ENCODE measurements around the gene PBXIP1. TPM values are rescaled to one million over a fixed set of nuclear protein-coding genes. Genes with fewer than 3 reads are reported as not detected.

Gene PBXIP1
- total RNA-seq, 4 donors from 2014 or later, result 205 to 371 (median 283) TPM

DNA sequence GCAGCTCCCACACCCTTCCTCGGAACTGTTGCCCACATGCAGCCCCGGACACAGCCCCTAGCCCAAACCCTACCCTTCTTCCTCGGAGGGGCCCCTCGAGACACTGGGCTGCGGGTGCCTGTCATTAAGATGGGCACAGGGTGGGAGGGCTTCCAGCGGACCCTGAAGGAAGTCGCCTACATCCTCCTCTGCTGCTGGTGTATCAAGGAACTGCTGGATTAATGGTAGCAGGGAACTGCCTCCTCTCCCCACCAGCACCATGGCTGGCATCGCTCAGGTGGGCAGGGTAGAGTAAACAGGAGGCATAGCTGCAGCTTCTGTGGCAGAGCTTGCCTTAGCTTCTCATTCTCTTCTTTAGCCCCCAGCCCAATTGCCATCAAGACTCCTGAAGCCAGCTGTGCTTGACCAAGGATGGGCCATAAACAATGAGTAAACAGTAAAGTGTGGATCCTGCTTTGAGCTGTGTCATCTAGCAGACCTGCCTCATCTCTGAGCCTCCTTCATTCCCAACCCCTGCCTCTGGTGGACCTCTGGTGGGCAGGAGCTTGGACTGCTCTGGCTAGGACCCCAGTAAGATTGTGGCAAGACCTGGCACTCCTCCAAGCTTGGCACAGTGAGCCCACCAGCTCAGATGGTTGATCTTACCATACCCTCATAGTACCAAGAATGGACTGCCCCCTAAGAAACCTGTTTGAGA is 37.8 kb upstream of the PBXIP1 start, which contains the start of gene LENEP:
Gene LENEP, plus strand, starts transcription at position 15 of the 697 bp plus-strand sequence. Its CDS starts 22 bp downstream, at position 37.
- Histone ChIP-seq H3K36me3 (peaks cover 0 to 44% of the 10 kb centered on the region in 2 donors), H3K9me3 (no peaks in the 10 kb centered on the region), H3K27me3 (no peaks in the 10 kb centered on the region), H3K4me3 (no peak within 1 kb of the TSS), H3K4me1 (peaks cover 0 to 28% (median under 1%) of the 10 kb centered on the region in 3 donors), H3K27ac (no peak within 1 kb of the TSS)
- WGBS, 2 donors (ENCODE audit: low coverage in 1 of 2), result no CpG with 5 or more reads among the region's 8 CpGs
- ATAC-seq, result no peak
- TF ChIP-seq EP300 (IDR thresholded peaks at IDR 0.05), result no peak

DNA sequence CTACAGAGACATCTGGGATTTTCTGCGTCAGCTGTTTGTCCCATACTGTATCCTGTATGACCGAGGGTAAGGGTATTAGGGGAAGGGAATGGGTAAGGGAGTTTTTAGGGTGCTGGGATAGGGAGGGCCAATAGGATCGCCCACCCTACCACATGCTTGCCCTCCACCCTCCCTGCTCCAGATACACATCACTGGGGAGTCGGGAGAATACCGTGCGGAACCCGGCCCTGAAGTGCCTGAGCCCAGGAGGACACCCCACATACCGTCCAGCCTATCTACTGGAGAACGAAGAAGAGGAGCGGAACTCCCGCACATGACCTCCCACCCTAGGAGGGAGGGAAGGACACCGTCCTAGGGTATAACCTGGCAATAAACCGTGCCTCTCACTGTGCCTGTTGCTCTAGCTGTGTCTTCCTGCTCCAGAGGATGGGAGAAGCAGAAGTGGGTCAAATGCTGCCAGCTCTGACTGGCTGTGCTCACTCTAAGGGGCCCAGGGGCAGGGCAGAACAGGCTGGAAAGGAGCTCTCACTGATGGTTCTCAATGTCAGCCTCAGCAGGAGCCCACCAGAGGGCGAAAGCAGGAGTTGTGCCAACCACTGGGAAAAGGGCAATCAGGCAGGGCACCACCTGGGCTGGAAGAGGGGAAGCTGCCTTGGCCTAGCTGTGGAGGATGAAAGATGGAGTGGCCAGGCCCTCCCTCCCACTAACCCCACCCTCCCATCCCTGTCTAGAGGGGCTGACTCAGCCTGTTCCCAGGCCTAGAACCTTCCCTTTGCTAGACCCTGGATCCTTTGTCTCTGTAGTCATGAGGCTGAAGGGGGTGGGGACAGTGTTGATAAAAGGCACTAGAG is 37.0 kb upstream of the PBXIP1 start:
- Histone ChIP-seq H3K9me3 (no peaks in the 10 kb centered on the region), H3K36me3 (peaks cover 0 to 52% of the 10 kb centered on the region in 2 donors), H3K27ac (no peak overlapping the region), H3K4me1 (peaks cover 0 to 29% (median 0%) of the 10 kb centered on the region in 3 donors), H3K4me3 (no peak overlapping the region), H3K27me3 (no peaks in the 10 kb centered on the region)
- ATAC-seq, result no peak
- WGBS, 2 donors (ENCODE audit: low coverage in 1 of 2), result 83% methylated on average over 4 of the region's 14 CpGs; no CpG with 5 or more reads in 1 of the 2 donors
- TF ChIP-seq, protein P1, sequence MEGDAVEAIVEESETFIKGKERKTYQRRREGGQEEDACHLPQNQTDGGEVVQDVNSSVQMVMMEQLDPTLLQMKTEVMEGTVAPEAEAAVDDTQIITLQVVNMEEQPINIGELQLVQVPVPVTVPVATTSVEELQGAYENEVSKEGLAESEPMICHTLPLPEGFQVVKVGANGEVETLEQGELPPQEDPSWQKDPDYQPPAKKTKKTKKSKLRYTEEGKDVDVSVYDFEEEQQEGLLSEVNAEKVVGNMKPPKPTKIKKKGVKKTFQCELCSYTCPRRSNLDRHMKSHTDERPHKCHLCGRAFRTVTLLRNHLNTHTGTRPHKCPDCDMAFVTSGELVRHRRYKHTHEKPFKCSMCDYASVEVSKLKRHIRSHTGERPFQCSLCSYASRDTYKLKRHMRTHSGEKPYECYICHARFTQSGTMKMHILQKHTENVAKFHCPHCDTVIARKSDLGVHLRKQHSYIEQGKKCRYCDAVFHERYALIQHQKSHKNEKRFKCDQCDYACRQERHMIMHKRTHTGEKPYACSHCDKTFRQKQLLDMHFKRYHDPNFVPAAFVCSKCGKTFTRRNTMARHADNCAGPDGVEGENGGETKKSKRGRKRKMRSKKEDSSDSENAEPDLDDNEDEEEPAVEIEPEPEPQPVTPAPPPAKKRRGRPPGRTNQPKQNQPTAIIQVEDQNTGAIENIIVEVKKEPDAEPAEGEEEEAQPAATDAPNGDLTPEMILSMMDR (IDR thresholded peaks at IDR 0.05), result no peak
- TF ChIP-seq POLR2AphosphoS5 (IDR thresholded peaks at IDR 0.05) (no peak), POLR2A (IDR thresholded peaks at IDR 0.05) (no peak), EP300 (IDR thresholded peaks at IDR 0.05) (no peak)

DNA sequence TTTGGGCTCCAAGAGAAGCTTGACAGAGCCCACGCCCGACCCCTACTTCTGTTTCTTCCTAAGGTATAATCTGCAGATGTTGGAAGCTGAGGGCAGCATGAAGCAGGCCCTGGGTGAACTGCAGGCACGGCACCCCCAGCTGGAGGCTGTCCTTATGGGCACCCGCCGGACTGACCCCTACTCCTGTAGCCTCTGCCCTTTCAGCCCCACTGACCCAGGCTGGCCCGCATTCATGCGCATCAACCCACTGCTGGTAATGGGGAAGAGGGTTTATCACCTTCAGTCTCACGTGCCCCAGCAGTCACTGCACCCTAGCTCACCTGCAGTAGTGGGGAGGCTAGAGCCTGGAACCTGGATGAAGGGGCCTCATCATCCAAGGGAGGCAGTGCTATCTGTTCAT is 34.4 kb upstream of the PBXIP1 start:
- Histone ChIP-seq H3K27ac (no peak overlapping the region), H3K27me3 (no peaks in the 10 kb centered on the region), H3K4me1 (peaks cover 0 to 25% (median 0%) of the 10 kb centered on the region in 3 donors), H3K36me3 (peaks cover 0 to 73% of the 10 kb centered on the region in 2 donors), H3K4me3 (no peak overlapping the region), H3K9me3 (no peaks in the 10 kb centered on the region)
- 89% methylated on average over 3 of the region's 8 CpGs; no CpG with 5 or more reads in 1 of the 2 donors for WGBS, 2 donors (ENCODE audit: low coverage in 1 of 2)
- no peak for ATAC-seq
- TF ChIP-seq POLR2AphosphoS5 (IDR thresholded peaks at IDR 0.05) (no peak), EP300 (IDR thresholded peaks at IDR 0.05) (no peak), POLR2A (IDR thresholded peaks at IDR 0.05) (no peak)
- TF ChIP-seq, protein P1 (IDR thresholded peaks at IDR 0.05), result no peak

DNA sequence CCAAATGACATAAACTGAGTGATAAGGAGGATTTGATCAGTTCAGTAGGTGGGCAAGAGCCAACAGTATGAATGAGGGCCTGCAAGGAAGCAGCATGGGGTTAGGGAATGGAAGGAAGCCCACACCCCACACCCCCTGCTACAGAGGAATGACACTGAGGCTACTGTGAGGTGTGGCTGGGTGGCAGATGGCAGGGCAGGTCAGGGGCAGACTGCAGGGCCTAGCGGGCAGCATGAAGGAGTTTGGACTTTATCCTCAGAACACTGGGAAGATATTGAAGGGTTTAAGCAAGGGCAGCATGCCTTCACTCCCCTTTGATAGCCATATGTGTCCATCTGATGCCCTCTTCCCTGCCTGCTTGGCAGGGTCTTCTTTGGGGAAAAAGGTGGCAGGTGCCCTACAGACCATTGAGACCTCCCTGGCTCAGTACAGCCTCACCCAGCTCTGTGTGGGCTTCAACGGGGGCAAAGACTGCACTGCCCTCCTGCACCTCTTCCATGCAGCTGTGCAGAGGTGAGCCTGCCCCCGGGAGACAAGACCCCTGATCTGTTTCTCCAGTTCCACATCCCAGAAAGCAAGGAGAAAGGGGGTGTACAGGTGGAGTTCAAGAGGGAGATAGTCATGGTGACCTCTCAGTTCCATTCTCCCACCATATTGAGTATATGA is 33.4 kb upstream of the PBXIP1 start:
- Histone ChIP-seq H3K27me3 (no peaks in the 10 kb centered on the region), H3K4me1 (peaks cover 0 to 28% (median 0%) of the 10 kb centered on the region in 3 donors), H3K4me3 (no peak overlapping the region), H3K27ac (no peak overlapping the region), H3K9me3 (no peaks in the 10 kb centered on the region), H3K36me3 (peaks cover 0 to 73% of the 10 kb centered on the region in 2 donors)
- WGBS, 2 donors (ENCODE audit: low coverage in 1 of 2), result 70 to 100% methylated on average over 1 of the region's 3 CpGs
- TF ChIP-seq EP300 (IDR thresholded peaks at IDR 0.05) (no peak), POLR2AphosphoS5 (IDR thresholded peaks at IDR 0.05) (no peak), POLR2A (IDR thresholded peaks at IDR 0.05) (no peak)
- TF ChIP-seq, protein P1 (IDR thresholded peaks at IDR 0.05), result no peak
- no peak for ATAC-seq
